GM23248 (cell line): ENCODE measurements around the gene CDH16. TPM values are rescaled to one million over a fixed set of nuclear protein-coding genes. Genes with fewer than 3 reads are reported as not detected.

Source experiments
- DNase-seq: peaks from one replicate; pipeline ENCODE4 v3.0.0-alpha.2; 2015
- H2AFZ ChIP-seq: fragments of 200-600 bp; sonication (generic); 2 replicates; pipeline ENCODE4 v1.6.1; 2016; ENCODE audit warnings: antibody characterized with exemption
- H3F3A ChIP-seq: fragments of 200-600 bp; sonication (generic); 2 replicates; pipeline ENCODE4 v1.6.1; 2016; ENCODE audit warnings: mild to moderate bottlenecking, antibody characterized with exemption, mixed run types; ENCODE audit not compliant: insufficient read depth
- H3K27ac ChIP-seq: fragments of 200-600 bp; sonication (generic); 2 replicates; pipeline ENCODE4 v1.5.1; 2016; ENCODE audit warnings: mild to moderate bottlenecking
- H3K27me3 ChIP-seq: fragments of 200-600 bp; sonication (generic); replicated peaks from 2 replicates; pipeline ENCODE4 v1.6.1; 2016; ENCODE audit warnings: mild to moderate bottlenecking; ENCODE audit not compliant: insufficient read depth
- H3K36me3 ChIP-seq: fragments of 200-600 bp; sonication (generic); 2 replicates; pipeline ENCODE4 v1.6.1; 2016; ENCODE audit warnings: low read depth, mild to moderate bottlenecking
- H3K4me1 ChIP-seq: fragments of 200-600 bp; sonication (generic); 2 replicates; pipeline ENCODE4 v1.6.1; 2016; ENCODE audit warnings: mild to moderate bottlenecking; ENCODE audit not compliant: insufficient read depth
- H3K4me2 ChIP-seq: fragments of 200-600 bp; sonication (generic); one replicate; pipeline ENCODE4 v1.6.1; 2016; ENCODE audit warnings: mild to moderate bottlenecking; ENCODE audit not compliant: unreplicated experiment
- H3K4me3 ChIP-seq: fragments of 200-600 bp; sonication (generic); 2 replicates; pipeline ENCODE4 v1.5.1; 2016; ENCODE audit warnings: mild to moderate bottlenecking
- H3K79me2 ChIP-seq: fragments of 200-600 bp; sonication (generic); 2 replicates; pipeline ENCODE4 v1.6.1; 2016; ENCODE audit warnings: mild to moderate bottlenecking; ENCODE audit not compliant: insufficient read depth
- H3K9ac ChIP-seq: fragments of 200-600 bp; sonication (generic); 2 replicates; pipeline ENCODE4 v1.6.1; 2016; ENCODE audit warnings: mild to moderate bottlenecking
- H3K9me2 ChIP-seq: fragments of 200-600 bp; sonication (generic); 2 replicates; pipeline ENCODE4 v1.6.1; 2016; ENCODE audit warnings: mixed run types, mild to moderate bottlenecking, moderate library complexity; ENCODE audit not compliant: insufficient read depth
- H3K9me3 ChIP-seq: fragments of 200-600 bp; sonication (generic); one replicate; pipeline ENCODE4 v1.6.1; 2017; ENCODE audit warnings: low read depth
- H4K20me1 ChIP-seq: fragments of 200-600 bp; sonication (generic); 2 replicates; pipeline ENCODE4 v1.6.0; 2016; ENCODE audit not compliant: insufficient read depth
- EZH2 ChIP-seq: fragments of 200-600 bp; sonication (generic); IDR thresholded peaks from 2 replicates; pipeline ENCODE4 v1.6.1; 2018; ENCODE audit warnings: antibody characterized with exemption, mild to moderate bottlenecking; ENCODE audit not compliant: insufficient read depth, poor library complexity, severe bottlenecking
- EZH2phosphoT487 ChIP-seq: fragments of 200-600 bp; sonication (generic); IDR thresholded peaks from 2 replicates; pipeline ENCODE4 v1.6.1; 2018; ENCODE audit warnings: antibody characterized with exemption, moderate library complexity, mild to moderate bottlenecking, low read depth; ENCODE audit not compliant: insufficient read depth
- WGBS, 2 experiments: methylation state at CpG; one replicate each; pipeline ENCODE4 v1.1.6; 2015 to 2017; ENCODE audit warnings: low lambda C conversion rate in 2 of 2, low coverage in 1 of 2; ENCODE audit errors: missing lambda C conversion rate in 2 of 2; 5-methylcytosine and 5-hydroxymethylcytosine counted together
- in situ Hi-C: fragments of 300-500 bp; cut with MboI; formaldehyde crosslinking; loops from 2 replicates; pipeline ENCODE4 v1.15.0; 2020
- polyA plus RNA-seq: library from polyadenylated mRNA; unstranded; fragments of >200 nt; fragmentation: Nextera tagmentation; extraction: Ambion mirVana; gene quantifications from 2 replicates; pipeline ENCODE4 v1.2.1, GENCODE V29; 2016
- total RNA-seq: library from RNA; depleted of rRNA; stranded (reverse); fragments of >200 nt; shearing (Covaris generic); gene quantifications from 2 replicates; pipeline ENCODE4 v1.2.3, GENCODE V29; 2014

CDH16 gene
- total and polyA plus RNA-seq, 2 experiments from 2014 or later: not detected

DNA sequence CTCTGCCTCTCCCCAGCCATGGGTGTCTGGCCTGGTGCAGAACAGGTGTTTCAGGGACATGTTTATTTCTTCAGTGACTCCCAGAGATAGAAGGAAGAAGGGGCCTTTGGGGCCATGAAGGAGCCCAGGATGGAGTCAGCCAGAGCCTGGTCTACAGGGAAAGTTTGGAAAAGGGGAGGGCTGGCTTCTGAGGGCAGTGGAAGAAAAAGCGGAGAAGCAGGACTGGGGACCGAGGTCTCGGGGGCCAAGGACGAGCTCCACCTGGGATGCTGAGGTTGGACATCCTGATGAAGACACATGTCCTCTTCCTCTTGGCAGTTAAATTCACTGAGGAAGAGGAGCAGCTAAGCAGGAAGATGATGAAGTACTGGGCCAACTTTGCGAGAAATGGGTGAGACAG, 24.3 kb upstream of the CDH16 start:
- no peak for TF ChIP-seq EZH2phosphoT487
- TF ChIP-seq EZH2: no peak
- H3K4me1 ChIP-seq: peaks cover 4% of the 10 kb centered on the region; the same call in 1 of the 2 replicates
- no peaks in the 10 kb centered on the region for H3K9me2 ChIP-seq
- H3K27me3 ChIP-seq: no peaks in the 10 kb centered on the region
- in situ Hi-C loops: no loop called here
- no peak overlapping the region for H2AFZ ChIP-seq
- no peaks in the 10 kb centered on the region for H3K79me2 ChIP-seq
- 95% methylated on average over 5 of the region's 5 CpGs for WGBS, 2 experiments
- DNase-seq: no peak
- H3K9me3 ChIP-seq: no peaks in the 10 kb centered on the region
- no peak overlapping the region for H3K4me3 ChIP-seq
- peaks cover 4% of the 10 kb centered on the region; the same call in 1 of the 2 replicates for H3K36me3 ChIP-seq
- H3K4me2 ChIP-seq: no peak overlapping the region
- H3K9ac ChIP-seq: no peak overlapping the region
- H3K27ac ChIP-seq: no peak overlapping the region
- H4K20me1 ChIP-seq: no peaks in the 10 kb centered on the region
- H3F3A ChIP-seq: 0 out of 2 replicates have a peak, but pooled peaks cover 4% of the 10 kb centered on the region

DNA sequence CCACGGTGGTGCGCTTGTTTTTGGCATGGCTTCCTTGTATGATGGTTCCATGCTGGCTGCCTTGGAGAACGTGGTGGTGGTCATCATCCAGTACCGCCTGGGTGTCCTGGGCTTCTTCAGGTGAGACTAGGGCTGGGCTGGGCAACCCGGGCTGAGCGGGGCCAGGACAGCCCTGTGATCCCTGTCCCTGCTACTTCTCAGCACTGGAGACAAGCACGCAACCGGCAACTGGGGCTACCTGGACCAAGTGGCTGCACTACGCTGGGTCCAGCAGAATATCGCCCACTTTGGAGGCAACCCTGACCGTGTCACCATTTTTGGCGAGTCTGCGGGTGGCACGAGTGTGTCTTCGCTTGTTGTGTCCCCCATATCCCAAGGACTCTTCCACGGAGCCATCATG, 21.6 kb upstream of the CDH16 start:
- Histone ChIP-seq H3K27me3 (no peaks in the 10 kb centered on the region), H3K79me2 (peaks cover 25% of the 10 kb centered on the region), H3K27ac (no peak overlapping the region), H3K9me3 (no peaks in the 10 kb centered on the region), H3K9me2 (no peaks in the 10 kb centered on the region), H2AFZ (no peak overlapping the region), H3K36me3 (peaks cover 7% of the 10 kb centered on the region; the same call in 1 of the 2 replicates), H4K20me1 (no peaks in the 10 kb centered on the region; the same call in 1 of the 2 replicates), H3F3A (no peaks in the 10 kb centered on the region), H3K9ac (no peak overlapping the region), H3K4me2 (no peak overlapping the region), H3K4me3 (no peak overlapping the region), H3K4me1 (0 out of 2 replicates have a peak, but pooled peaks cover 3% of the 10 kb centered on the region)
- TF ChIP-seq EZH2phosphoT487 (no peak), EZH2 (no peak)
- DNase-seq: no peak
- 86 to 89% methylated on average over 15 to 16 of the region's 16 CpGs for WGBS, 2 experiments
- in situ Hi-C loops: no loop called here

- no peaks in the 10 kb centered on the region for H3K9me2 ChIP-seq
- no peak overlapping the region for H3K4me2 ChIP-seq
- in situ Hi-C loops: no loop called here
- peaks cover 34% of the 10 kb centered on the region for H3K79me2 ChIP-seq
- H3F3A ChIP-seq: no peaks in the 10 kb centered on the region
- no peaks in the 10 kb centered on the region for H3K27me3 ChIP-seq
- H3K9ac ChIP-seq: no peak overlapping the region
- 0 out of 2 replicates have a peak, but pooled peaks cover 3% of the 10 kb centered on the region for H3K4me1 ChIP-seq
- no peak for DNase-seq
- no peak overlapping the region for H3K4me3 ChIP-seq
- H2AFZ ChIP-seq: no peak overlapping the region
- peaks cover 7% of the 10 kb centered on the region; the same call in 1 of the 2 replicates for H3K36me3 ChIP-seq
- no peaks in the 10 kb centered on the region; the same call in 1 of the 2 replicates for H4K20me1 ChIP-seq
- TF ChIP-seq EZH2 (no peak), EZH2phosphoT487 (no peak)
- H3K27ac ChIP-seq: no peak overlapping the region
- no peaks in the 10 kb centered on the region for H3K9me3 ChIP-seq
Measured at GRCh38 chr16:66939366-66939765, 20.7 kb upstream of the CDH16 start.

GRCh38 chr16:66937725-66938337, 19.1 kb upstream of the CDH16 start:
- no peaks in the 10 kb centered on the region for H3F3A ChIP-seq
- no peak overlapping the region for H3K4me3 ChIP-seq
- no peaks in the 10 kb centered on the region for H3K27me3 ChIP-seq
- H3K4me1 ChIP-seq: peaks cover 11% of the 10 kb centered on the region; the same call in 1 of the 2 replicates
- no peaks in the 10 kb centered on the region for H3K9me2 ChIP-seq
- TF ChIP-seq EZH2phosphoT487: no peak
- TF ChIP-seq EZH2: no peak
- H3K9me3 ChIP-seq: no peaks in the 10 kb centered on the region
- H3K36me3 ChIP-seq: peaks cover 7% of the 10 kb centered on the region; the same call in 1 of the 2 replicates
- no peak overlapping the region for H3K9ac ChIP-seq
- H4K20me1 ChIP-seq: no peaks in the 10 kb centered on the region; the same call in 1 of the 2 replicates
- in situ Hi-C loops: no loop called here
- 92 to 99% methylated on average over 10 of the region's 10 CpGs for WGBS, 2 experiments
- no peak overlapping the region for H2AFZ ChIP-seq
- no peak overlapping the region for H3K27ac ChIP-seq
- H3K79me2 ChIP-seq: peaks cover 47% of the 10 kb centered on the region
- no peak overlapping the region for H3K4me2 ChIP-seq
- DNase-seq: no peak
